H1 (cell line): Measurements from ENCODE around the gene NEK11. TPM values are rescaled to one million over a fixed set of nuclear protein-coding genes. Genes with fewer than 3 reads are reported as not detected.

Experiments
- CTCF ChIA-PET: fragments of 300-600 bp; sonication (Branson Sonifier 250); formaldehyde crosslinking; loops from one replicate; lab custom pipeline; 2021; ENCODE audit not compliant: partially characterized antibody; lab: Charles Lee
- POLR2A ChIA-PET: fragments of 300-600 bp; sonication (Branson Sonifier 250); formaldehyde crosslinking; loops from one replicate; lab custom pipeline; 2021; ENCODE audit warnings: inconsistent platforms; ENCODE audit not compliant: partially characterized antibody; lab: Charles Lee
- DNase-seq, 2 experiments: peaks; one replicate each; pipeline versions ENCODE4 v3.0.0 to v3.0.0-alpha.2; 2010 to 2022; ENCODE audit warnings: low spot score in 2 of 2, low read depth in 1 of 2, mixed read lengths in 1 of 2
- FAIRE-seq: peaks from 2 replicates; lab custom pipeline; 2011; peaks lifted over from hg19 to GRCh38; lab: Jason Lieb, UNC
- H2AFZ ChIP-seq: 2 replicates; pipeline ENCODE4 v1.8.1; 2012; ENCODE audit warnings: low read length, inconsistent platforms
- H2AK5ac ChIP-seq: 2 replicates; pipeline ENCODE4 v1.6.1; 2013; ENCODE audit warnings: low read depth, low read length
- H2BK120ac ChIP-seq: replicated peaks from 2 replicates; pipeline ENCODE3; 2013; ENCODE audit warnings: low read depth, low read length, inconsistent platforms
- H2BK12ac ChIP-seq: 2 replicates; pipeline ENCODE4 v1.6.1; 2013; ENCODE audit warnings: low read depth, low read length
- H2BK15ac ChIP-seq: 2 replicates; pipeline ENCODE4 v1.6.1; 2013; ENCODE audit warnings: low read length
- H2BK20ac ChIP-seq: 2 replicates; pipeline ENCODE4 v1.6.1; 2013; ENCODE audit warnings: low read length
- H2BK5ac ChIP-seq: 2 replicates; pipeline ENCODE4 v1.6.1; 2013; ENCODE audit warnings: low read depth, low read length
- H3K14ac ChIP-seq: 2 replicates; pipeline ENCODE4 v1.6.1; 2013; ENCODE audit warnings: inconsistent platforms; ENCODE audit not compliant: insufficient read length
- H3K18ac ChIP-seq: 2 replicates; pipeline ENCODE4 v1.6.1; 2013; ENCODE audit warnings: low read length; ENCODE audit errors: extremely low read depth
- H3K23ac ChIP-seq: 2 replicates; pipeline ENCODE4 v1.6.1; 2013; ENCODE audit warnings: inconsistent platforms; ENCODE audit not compliant: insufficient read length
- H3K23me2 ChIP-seq: 2 replicates; pipeline ENCODE4 v1.6.1; 2013; ENCODE audit warnings: low read depth, low read length
- H3K27ac ChIP-seq: 2 replicates; pipeline ENCODE4 v1.6.1; 2011; ENCODE audit warnings: low read depth, low read length, inconsistent platforms
- H3K27me3 ChIP-seq, 4 experiments: replicated peaks in 1 of 4; 1 replicate in 1 of 4; 2 replicates in 3 of 4; pipeline versions ENCODE4 v1.6.1 to v1.8.1; 2011 to 2013; ENCODE audit warnings: low read length in 3 of 4, mild to moderate bottlenecking in 3 of 4, inconsistent platforms in 2 of 4, mixed read lengths in 2 of 4, moderate library complexity in 1 of 4; ENCODE audit not compliant: control insufficient read depth in 3 of 4, insufficient read depth in 3 of 4; ENCODE audit errors: extremely low read depth in 1 of 4
- H3K36me3 ChIP-seq, 4 experiments: 2 replicates each; pipeline versions ENCODE4 v1.6.1 to v1.8.1; 2011 to 2013; ENCODE audit warnings: mild to moderate bottlenecking in 4 of 4, low read length in 3 of 4, moderate library complexity in 2 of 4, control low read depth in 1 of 4, inconsistent platforms in 1 of 4; ENCODE audit not compliant: insufficient read depth in 4 of 4, control insufficient read depth in 2 of 4
- H3K4ac ChIP-seq: replicated peaks from 2 replicates; pipeline ENCODE3; 2013; ENCODE audit warnings: low read length, low read depth, mixed read lengths, inconsistent platforms; ENCODE audit not compliant: insufficient read length
- H3K4me1 ChIP-seq, 4 experiments: replicated peaks in 1 of 4; 1 replicate in 1 of 4; 2 replicates in 3 of 4; pipeline versions ENCODE4 v1.6.1 to v1.8.1; 2011 to 2013; ENCODE audit warnings: low read length in 3 of 4, inconsistent platforms in 2 of 4, mixed read lengths in 1 of 4; ENCODE audit not compliant: insufficient read depth in 4 of 4, control insufficient read depth in 3 of 4
- H3K4me2 ChIP-seq, 2 experiments: 2 replicates each; pipeline versions ENCODE4 v1.6.1 to v1.8.1; 2011 to 2013; ENCODE audit warnings: low read depth in 2 of 2, low read length in 2 of 2, control low read depth in 1 of 2, inconsistent platforms in 1 of 2, mild to moderate bottlenecking in 1 of 2; ENCODE audit not compliant: insufficient read depth in 1 of 2
- H3K4me3 ChIP-seq, 4 experiments: fragments of 200-600, 300-600 bp in 1 of 4; sonication (generic), shearing (Covaris generic), sonication (Bioruptor Twin) in 1 of 4; 2 replicates each; pipeline versions ENCODE4 v1.5.1 to v1.8.1; 2011 to 2016; ENCODE audit warnings: low read length in 4 of 4, low read depth in 3 of 4, control low read depth in 2 of 4, inconsistent platforms in 2 of 4, mild to moderate bottlenecking in 2 of 4, mixed read lengths in 1 of 4, moderate library complexity in 1 of 4; ENCODE audit not compliant: insufficient read depth in 2 of 4; ENCODE audit errors: extremely low read depth in 1 of 4
- H3K56ac ChIP-seq: replicated peaks from 2 replicates; pipeline ENCODE3; 2013; ENCODE audit warnings: low read depth, mild to moderate bottlenecking, mixed read lengths, low read length, inconsistent platforms; ENCODE audit not compliant: insufficient read length
- H3K79me1 ChIP-seq: 2 replicates; pipeline ENCODE4 v1.6.1; 2013; ENCODE audit warnings: low read depth, low read length, control low read depth
- H3K79me2 ChIP-seq, 2 experiments: 2 replicates each; pipeline versions ENCODE4 v1.6.1 to v1.8.1; 2012 to 2013; ENCODE audit warnings: low read length in 2 of 2, mild to moderate bottlenecking in 2 of 2, inconsistent platforms in 1 of 2; ENCODE audit not compliant: insufficient read depth in 2 of 2, control insufficient read depth in 1 of 2
- H3K9ac ChIP-seq, 4 experiments: replicated peaks in 1 of 4; 1 replicate in 1 of 4; 2 replicates in 3 of 4; pipeline versions ENCODE4 v1.6.1 to v1.8.1; 2011 to 2013; ENCODE audit warnings: low read depth in 3 of 4, low read length in 3 of 4, control low read depth in 2 of 4, mild to moderate bottlenecking in 2 of 4, moderate library complexity in 2 of 4, inconsistent platforms in 1 of 4; ENCODE audit errors: extremely low read depth in 1 of 4
- H3K9me3 ChIP-seq, 2 experiments: 2 replicates each; pipeline versions ENCODE4 v1.6.1 to v1.8.1; 2012 to 2013; ENCODE audit warnings: mild to moderate bottlenecking in 2 of 2, moderate library complexity in 2 of 2, control low read depth in 1 of 2, inconsistent platforms in 1 of 2, low read depth in 1 of 2, low read length in 1 of 2, mixed read lengths in 1 of 2; ENCODE audit not compliant: insufficient read depth in 2 of 2
- H4K20me1 ChIP-seq, 2 experiments: replicated peaks in 1 of 2; 2 replicates each; pipeline versions ENCODE3 to v1.8.1; 2011 to 2013; ENCODE audit warnings: inconsistent platforms in 2 of 2, low read length in 2 of 2, mild to moderate bottlenecking in 1 of 2; ENCODE audit not compliant: insufficient read depth in 2 of 2, control insufficient read depth in 1 of 2
- H4K5ac ChIP-seq: 2 replicates; pipeline ENCODE4 v1.6.1; 2013; ENCODE audit warnings: low read length, low read depth, mixed read lengths, inconsistent platforms; ENCODE audit not compliant: insufficient read length
- H4K8ac ChIP-seq: 2 replicates; pipeline ENCODE4 v1.8.0; 2013; ENCODE audit warnings: mild to moderate bottlenecking, moderate library complexity, low read length, inconsistent platforms; ENCODE audit not compliant: insufficient read depth; ENCODE audit errors: extremely low read depth
- H4K91ac ChIP-seq: replicated peaks from 2 replicates; pipeline ENCODE3; 2013; ENCODE audit warnings: low read length, mixed read lengths, inconsistent platforms; ENCODE audit not compliant: insufficient read length
- WGBS, 2 experiments: shearing (Covaris generic) in 1 of 2; methylation state at CpG; one replicate each; pipeline versions ENCODE4 v1.1.6 to v1.1.7; 2013 to 2015; ENCODE audit warnings: low lambda C conversion rate in 2 of 2, mixed read lengths in 2 of 2, inconsistent platforms in 1 of 2, low coverage in 1 of 2, missing lambda C conversion rate in 1 of 2; ENCODE audit not compliant: insufficient replicate concordance in 2 of 2, insufficient coverage in 1 of 2, insufficient read length in 1 of 2; ENCODE audit errors: extremely low coverage in 1 of 2, missing lambda C conversion rate in 1 of 2; 5-methylcytosine and 5-hydroxymethylcytosine counted together
- polyA plus RNA-seq, 7 experiments: library from polyadenylated mRNA; depleted of rRNA in 3 of 7; stranded (reverse) in 5 of 7; unstranded in 2 of 7; fragments of >200 nt in 5 of 7; fragments of 200-250 nt in 2 of 7; gene quantifications; 1 replicate in 5 of 7; 2 replicates in 1 of 7; 4 replicates in 1 of 7; pipeline versions ENCODE4 v1.2.1 to v1.2.3, GENCODE V29; 2011 to 2013; ENCODE audit warnings: missing spikeins in 2 of 7, mixed read lengths in 2 of 7
- total RNA-seq: library from RNA; stranded (reverse); fragmentation: NEBNext Ultra II Directional; extraction: Animal tissue kit (Norgen Biotek cat#: 25700); gene quantifications from 2 replicates; pipeline ENCODE4 v1.2.1, GENCODE V29; 2021

The NEK11 gene
- total and polyA plus RNA-seq, 2 of the 8 experiments (the other 6 are each of a cell fraction or from before 2014, with no cell fraction given): 0.60 TPM; not detected in 1

DNA sequence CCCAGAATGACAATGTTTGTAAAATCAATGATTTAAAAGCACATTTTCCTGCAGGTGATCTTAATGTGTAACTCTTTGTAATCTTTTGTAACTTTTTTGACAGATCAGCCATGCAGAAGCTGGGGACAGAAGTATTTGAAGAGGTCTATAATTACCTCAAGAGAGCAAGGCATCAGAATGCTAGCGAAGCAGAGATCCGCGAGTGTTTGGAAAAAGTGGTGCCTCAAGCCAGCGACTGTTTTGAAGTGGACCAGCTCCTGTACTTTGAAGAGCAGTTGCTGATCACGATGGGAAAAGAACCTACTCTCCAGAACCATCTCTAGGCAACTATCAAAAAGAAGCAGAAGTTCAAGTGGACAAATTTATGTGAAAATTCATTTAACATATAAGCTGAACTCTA, 322.8 kb downstream of the NEK11 start:
- Histone ChIP-seq H3K79me2 (no peaks in the 10 kb centered on the region), H2BK20ac (no peak overlapping the region), H4K8ac (no peak overlapping the region), H2BK15ac (no peak overlapping the region), H4K20me1 (peaks cover 0 to 2% of the 10 kb centered on the region in 2 experiments), H3K4ac (no peak overlapping the region), H3K4me3 (no peak overlapping the region), H3K23ac (no peak overlapping the region), H3K9ac (no peak overlapping the region), H2BK120ac (no peak overlapping the region), H2BK12ac (no peak overlapping the region), H3K4me2 (no peak overlapping the region), H3K23me2 (no peaks in the 10 kb centered on the region; the same call in 1 of the 2 replicates), H3K27me3 (no peaks in the 10 kb centered on the region), H3K18ac (no peak overlapping the region), H3K4me1 (peaks cover 4 to 14% (median 8%) of the 10 kb centered on the region in 4 experiments; a peak in 5 of 7 replicates), H4K5ac (no peak overlapping the region), H2AK5ac (no peak overlapping the region), H2AFZ (no peak overlapping the region), H3K14ac (no peak overlapping the region), H3K9me3 (0 out of 4 replicates have a peak, but pooled peaks cover 0 to under 1% of the 10 kb centered on the region in 2 experiments), H2BK5ac (no peak overlapping the region), H3K79me1 (no peaks in the 10 kb centered on the region), H3K56ac (no peak overlapping the region), H4K91ac (no peak overlapping the region), H3K27ac (no peak overlapping the region), H3K36me3 (no peaks in the 10 kb centered on the region)
- no peak for FAIRE-seq
- POLR2A ChIA-PET: interaction anchor here (1.1 kb wide), 1 partner anchor 12 kb away, joined by 3 read pairs; no protein-coding TSS in a partner anchor
- WGBS, 2 experiments: 97% methylated on average over 5 of the region's 5 CpGs; no CpG with 5 or more reads in 1 of the 2 experiments
- CTCF ChIA-PET: interaction anchor here (1.5 kb wide), 1 partner anchor 10 kb away, joined by 6 read pairs; no protein-coding TSS in a partner anchor
- no peak for DNase-seq
